GM12801 (cell line): ENCODE measurements around the gene PLA2G4A.

ENCODE experiments used
- TF ChIP-seq, protein P1 (sequence below): IDR thresholded peaks from one replicate; pipeline ENCODE4 v1.5.1; 2011; ENCODE audit warnings: control low read depth; ENCODE audit not compliant: insufficient read length; ENCODE audit errors: extremely low read depth

The PLA2G4A gene

DNA sequence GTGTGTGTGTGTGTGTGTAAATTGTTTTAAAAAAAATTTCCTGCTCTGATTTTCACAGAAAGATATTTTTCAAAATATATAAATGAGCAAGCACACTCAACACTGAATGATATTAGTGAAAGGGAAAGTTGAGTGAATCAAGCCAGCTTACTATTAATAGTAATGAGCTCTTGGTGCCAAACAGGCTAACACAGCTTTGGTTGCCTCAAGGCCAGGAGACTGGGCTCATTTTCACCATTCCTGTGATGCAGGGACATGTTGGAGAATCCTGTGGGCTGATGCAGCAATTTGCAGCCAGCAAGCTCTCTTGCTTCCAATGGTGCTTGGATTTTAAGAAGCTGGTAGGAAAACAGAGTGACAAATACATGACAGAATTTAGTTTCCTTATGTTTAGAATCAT, 30.2 kb downstream of the PLA2G4A start:
- TF ChIP-seq, protein P1, sequence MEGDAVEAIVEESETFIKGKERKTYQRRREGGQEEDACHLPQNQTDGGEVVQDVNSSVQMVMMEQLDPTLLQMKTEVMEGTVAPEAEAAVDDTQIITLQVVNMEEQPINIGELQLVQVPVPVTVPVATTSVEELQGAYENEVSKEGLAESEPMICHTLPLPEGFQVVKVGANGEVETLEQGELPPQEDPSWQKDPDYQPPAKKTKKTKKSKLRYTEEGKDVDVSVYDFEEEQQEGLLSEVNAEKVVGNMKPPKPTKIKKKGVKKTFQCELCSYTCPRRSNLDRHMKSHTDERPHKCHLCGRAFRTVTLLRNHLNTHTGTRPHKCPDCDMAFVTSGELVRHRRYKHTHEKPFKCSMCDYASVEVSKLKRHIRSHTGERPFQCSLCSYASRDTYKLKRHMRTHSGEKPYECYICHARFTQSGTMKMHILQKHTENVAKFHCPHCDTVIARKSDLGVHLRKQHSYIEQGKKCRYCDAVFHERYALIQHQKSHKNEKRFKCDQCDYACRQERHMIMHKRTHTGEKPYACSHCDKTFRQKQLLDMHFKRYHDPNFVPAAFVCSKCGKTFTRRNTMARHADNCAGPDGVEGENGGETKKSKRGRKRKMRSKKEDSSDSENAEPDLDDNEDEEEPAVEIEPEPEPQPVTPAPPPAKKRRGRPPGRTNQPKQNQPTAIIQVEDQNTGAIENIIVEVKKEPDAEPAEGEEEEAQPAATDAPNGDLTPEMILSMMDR, result no peak

DNA sequence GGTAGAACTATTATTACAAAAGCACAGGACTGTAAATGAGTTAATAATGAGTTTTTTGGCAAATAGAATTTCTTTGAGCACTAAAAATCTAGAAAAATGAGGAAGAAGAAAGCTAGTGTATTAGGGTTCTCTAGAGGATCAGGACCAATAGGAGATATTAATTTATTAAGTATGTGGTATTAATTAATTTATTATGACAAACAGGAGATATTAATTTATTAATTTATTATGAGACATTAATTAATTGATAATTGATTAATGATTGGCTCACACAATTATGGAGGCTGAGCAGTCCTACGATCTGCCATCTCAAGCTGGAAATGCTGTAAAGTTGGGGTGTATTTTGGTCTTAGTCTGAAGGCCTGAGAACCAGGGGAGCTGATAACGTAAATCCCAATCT, 31.2 kb downstream of the PLA2G4A start:
- TF ChIP-seq, protein P1, result no peak

DNA sequence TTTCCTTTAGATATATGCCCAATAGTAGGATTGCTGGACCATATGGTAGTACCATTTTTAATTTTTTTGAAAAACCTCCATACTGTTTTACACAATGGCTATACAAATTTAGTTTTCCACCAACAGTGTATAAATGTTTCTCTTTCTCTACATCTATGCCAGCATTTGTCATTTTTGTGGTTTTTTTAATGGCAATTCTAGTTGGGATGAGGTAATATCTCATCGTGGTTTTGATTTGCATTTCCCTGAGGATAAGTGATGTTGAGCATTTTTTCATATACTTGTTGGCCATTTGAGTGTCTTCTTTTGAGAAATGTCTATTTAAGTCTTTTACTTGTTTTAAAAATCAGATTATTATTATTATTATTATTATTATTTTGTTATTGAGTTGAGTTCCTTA, 35.5 kb downstream of the PLA2G4A start:
- TF ChIP-seq, protein P1, result no peak

DNA sequence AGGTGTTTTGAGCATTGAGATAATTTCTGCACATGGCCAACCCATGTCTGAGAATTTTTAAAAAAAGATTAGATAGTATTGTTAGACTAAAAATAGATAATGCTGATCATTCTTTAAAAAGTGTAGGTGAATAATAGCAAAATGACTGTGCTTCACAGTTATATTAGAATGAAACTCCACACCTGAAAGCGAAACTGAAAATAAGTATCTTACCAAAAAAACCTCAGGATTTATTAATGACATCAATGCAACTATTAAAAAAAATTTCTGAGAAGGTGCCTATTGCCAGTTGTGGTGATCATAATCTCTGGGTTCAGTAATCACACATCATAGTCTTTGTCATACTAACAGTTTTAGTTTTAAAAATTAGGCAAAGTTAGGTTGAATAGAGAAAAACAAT, 36.5 kb downstream of the PLA2G4A start:
- TF ChIP-seq, protein P1, result no peak

DNA sequence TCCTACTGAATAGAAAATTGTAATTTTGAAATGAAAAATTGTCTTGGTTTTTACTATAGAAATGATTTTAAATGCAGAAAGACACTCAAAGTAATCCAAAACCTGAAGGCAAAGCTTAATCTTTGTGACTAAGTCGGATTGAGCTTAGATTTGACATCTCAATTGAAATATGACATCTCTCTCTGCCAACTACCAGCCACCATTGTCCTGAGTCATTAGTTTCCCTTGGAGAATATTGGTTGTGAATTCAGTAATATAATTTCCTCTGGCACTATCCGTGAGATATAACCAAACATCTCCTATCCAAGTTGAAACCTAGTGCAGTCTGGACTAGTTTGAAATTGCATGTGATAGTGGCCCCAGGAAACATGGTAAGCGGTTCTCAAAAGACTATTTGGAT, 37.1 kb downstream of the PLA2G4A start:
- TF ChIP-seq, protein P1, result no peak

DNA sequence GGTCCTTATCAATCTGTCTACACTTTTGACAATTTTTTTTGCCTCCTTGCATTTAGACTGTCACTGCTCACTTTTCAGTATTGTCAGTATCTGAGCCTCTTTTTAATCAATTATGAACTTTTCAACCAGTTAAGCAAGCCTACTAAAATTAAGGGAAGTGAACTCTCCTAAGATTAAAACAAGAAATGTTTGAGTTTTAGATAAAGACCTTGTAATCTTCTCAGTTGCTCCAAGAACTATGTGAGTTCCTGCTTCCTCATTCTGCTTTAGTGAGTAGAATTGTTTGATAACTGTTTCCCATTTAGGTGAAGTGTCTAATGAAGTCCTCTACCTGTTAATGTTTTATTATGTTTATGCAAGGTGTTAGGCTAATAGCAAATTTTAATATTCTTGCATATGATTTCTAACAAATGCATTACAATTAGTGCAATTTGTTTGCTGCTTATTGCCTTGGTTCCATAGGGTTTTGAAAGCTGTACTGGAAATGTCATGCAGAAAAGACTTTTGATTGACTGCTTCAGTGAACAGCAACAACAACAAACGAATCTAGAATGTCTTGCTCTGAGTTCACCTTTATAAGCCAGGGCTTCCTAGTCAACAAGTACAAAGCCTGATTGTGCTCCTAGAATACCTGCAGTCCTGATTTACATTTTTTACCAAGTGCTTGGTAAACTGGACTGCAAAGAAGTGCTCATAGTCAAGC, 40.9 kb downstream of the PLA2G4A start:
- TF ChIP-seq, protein P1, result no peak

DNA sequence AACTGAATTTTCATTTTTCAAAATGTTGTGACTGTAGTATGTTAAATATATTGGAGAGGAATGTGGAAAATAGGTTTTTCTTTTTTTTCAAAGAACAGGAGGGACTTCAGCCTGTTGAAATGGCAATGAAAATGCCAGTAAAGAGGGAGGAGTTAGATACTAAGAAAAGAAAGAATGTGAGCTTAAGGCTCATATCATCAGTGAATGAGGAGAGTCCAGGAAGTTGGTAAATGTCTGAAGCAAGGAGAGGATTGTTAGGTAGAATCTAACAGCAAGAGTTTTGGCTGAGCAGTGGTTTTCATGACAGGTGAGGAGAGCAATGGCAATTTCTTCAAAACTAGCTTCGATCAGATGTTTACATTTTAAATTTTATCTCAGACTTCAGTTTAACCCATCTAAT, 43.0 kb downstream of the PLA2G4A start:
- TF ChIP-seq, protein P1, result no peak
